Keratinocyte (primary cell): ENCODE results near the gene PREB.

Experiments
- EZH2 ChIP-seq: IDR thresholded peaks from one replicate; pipeline ENCODE4 v1.6.1; 2012; ENCODE audit warnings: inconsistent platforms, mild to moderate bottlenecking, low read length, moderate library complexity
- TF ChIP-seq, protein P1 (sequence below), 3 experiments: IDR thresholded peaks in 1 of 3; conservative IDR thresholded peaks in 1 of 3; optimal IDR thresholded peaks in 1 of 3; 2 replicates in 2 of 3; 3 replicates in 1 of 3; pipeline versions ENCODE3 to v1.5.1; 2011; ENCODE audit warnings: low read length in 3 of 3, mild to moderate bottlenecking in 3 of 3, moderate library complexity in 2 of 3, control low read depth in 1 of 3, inconsistent platforms in 1 of 3; ENCODE audit not compliant: insufficient read depth in 2 of 3; ENCODE audit errors: extremely low read depth in 1 of 3

GRCh38 chr2:27096748-27097297 lies 37.6 kb downstream of the PREB start:
- TF ChIP-seq, protein P1, sequence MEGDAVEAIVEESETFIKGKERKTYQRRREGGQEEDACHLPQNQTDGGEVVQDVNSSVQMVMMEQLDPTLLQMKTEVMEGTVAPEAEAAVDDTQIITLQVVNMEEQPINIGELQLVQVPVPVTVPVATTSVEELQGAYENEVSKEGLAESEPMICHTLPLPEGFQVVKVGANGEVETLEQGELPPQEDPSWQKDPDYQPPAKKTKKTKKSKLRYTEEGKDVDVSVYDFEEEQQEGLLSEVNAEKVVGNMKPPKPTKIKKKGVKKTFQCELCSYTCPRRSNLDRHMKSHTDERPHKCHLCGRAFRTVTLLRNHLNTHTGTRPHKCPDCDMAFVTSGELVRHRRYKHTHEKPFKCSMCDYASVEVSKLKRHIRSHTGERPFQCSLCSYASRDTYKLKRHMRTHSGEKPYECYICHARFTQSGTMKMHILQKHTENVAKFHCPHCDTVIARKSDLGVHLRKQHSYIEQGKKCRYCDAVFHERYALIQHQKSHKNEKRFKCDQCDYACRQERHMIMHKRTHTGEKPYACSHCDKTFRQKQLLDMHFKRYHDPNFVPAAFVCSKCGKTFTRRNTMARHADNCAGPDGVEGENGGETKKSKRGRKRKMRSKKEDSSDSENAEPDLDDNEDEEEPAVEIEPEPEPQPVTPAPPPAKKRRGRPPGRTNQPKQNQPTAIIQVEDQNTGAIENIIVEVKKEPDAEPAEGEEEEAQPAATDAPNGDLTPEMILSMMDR (optimal IDR thresholded peaks at IDR 0.05 in 1 of 3, IDR thresholded peaks at IDR 0.05 in 1 of 3, conservative IDR thresholded peaks at IDR 0.05 in 1 of 3; ENCODE audit: extremely low read depth in 1 of 3, insufficient read depth in 2 of 3, low read length in 3 of 3), result no peak
- no peak for TF ChIP-seq EZH2
